Gastrocnemius medialis (tissue), 4 donors: ENCODE measurements around the gene BCL2L2. TPM values are rescaled to one million over a fixed set of nuclear protein-coding genes. Genes with fewer than 3 reads are reported as not detected.
"Not testable (repeated sequence)": the region's sequence is repeated elsewhere in the genome, so short reads cannot be mapped to it uniquely, and the experiment has no call there.

Source experiments
- ATAC-seq, 2 donors: fragments of 150-250 bp; one replicate each; pipeline ENCODE4 v1.9.1; 2016
- DNase-seq, 2 donors: peaks; one replicate each; pipeline ENCODE4 v3.0.0-alpha.2; 2019
- H3K27ac ChIP-seq, 4 donors: fragments of 200-600 bp; sonication (generic); 1 replicate in 1 of 4; 2 replicates in 3 of 4; pipeline ENCODE4 v1.5.1; 2016 to 2018; ENCODE audit warnings: mild to moderate bottlenecking in 2 of 4, moderate library complexity in 1 of 4
- H3K27me3 ChIP-seq, 3 donors: fragments of 200-600 bp; sonication (generic) in 2 of 3; 1 replicate in 1 of 3; 2 replicates in 2 of 3; pipeline versions ENCODE4 v1.5.1 to v1.6.0; 2016 to 2019; ENCODE audit warnings: mild to moderate bottlenecking in 1 of 3, moderate library complexity in 1 of 3
- H3K36me3 ChIP-seq, 2 donors: fragments of 200-600 bp; sonication (generic) in 1 of 2; one replicate each; pipeline ENCODE4 v1.5.1; 2017 to 2018
- H3K4me1 ChIP-seq, 2 donors: fragments of 200-600 bp; sonication (generic) in 1 of 2; one replicate each; pipeline ENCODE4 v1.5.1; 2016 to 2017; ENCODE audit warnings: mild to moderate bottlenecking in 2 of 2
- H3K4me3 ChIP-seq, 4 donors: fragments of 200-600 bp; sonication (generic) in 3 of 4; 1 replicate in 1 of 4; 2 replicates in 3 of 4; pipeline ENCODE4 v1.5.1; 2016 to 2019; ENCODE audit warnings: mild to moderate bottlenecking in 2 of 4
- H3K9me3 ChIP-seq, 3 donors: fragments of 200-600 bp; sonication (generic) in 2 of 3; 1 replicate in 1 of 3; 2 replicates in 2 of 3; pipeline ENCODE4 v1.5.1; 2016 to 2019
- CTCF ChIP-seq, 5 experiments: fragments of 450-650 bp in 3 of 5; fragments of 200-600 bp in 2 of 5; sonication (generic) in 2 of 5; IDR thresholded peaks in 4 of 5; conservative IDR thresholded peaks in 1 of 5; 1 replicate in 4 of 5; 2 replicates in 1 of 5; pipeline ENCODE4 v1.5.1; 2016 to 2019; ENCODE audit warnings: antibody characterized with exemption in 5 of 5, mild to moderate bottlenecking in 3 of 5, moderate library complexity in 3 of 5
- POLR2A ChIP-seq, 2 donors: fragments of 450-650 bp; IDR thresholded peaks; one replicate each; pipeline ENCODE4 v1.6.1; 2017; ENCODE audit warnings: antibody characterized with exemption in 2 of 2, mild to moderate bottlenecking in 2 of 2, moderate library complexity in 2 of 2
- in situ Hi-C, 4 donors: fragments of 200-750 bp; cut with MboI; loops; one replicate each; pipeline versions ENCODE4 v1.15.0 to v1.8.0; 2017; ENCODE audit warnings: low sequenced_read_pairs in 4 of 4
- intact Hi-C: fragments of 100-400 bp; cut with DNase I; formaldehyde crosslinking; loops from one replicate; pipeline ENCODE4 v1.15.1; 2023; ENCODE audit warnings: low total_unique reads
- total RNA-seq, 4 donors: library from RNA; depleted of rRNA; stranded (reverse); fragments of >200 nt; gene quantifications; one replicate each; pipeline versions ENCODE4 v1.1.0 to v1.2.3, GENCODE V29; 2016

The BCL2L2 gene
- total RNA-seq, 4 donors from 2014 or later: 13.4 to 24.9 (median 23.8) TPM

- no peak overlapping the region for H3K4me3 ChIP-seq
- H3K27me3 ChIP-seq: no peaks in the 10 kb centered on the region
- no peaks in the 10 kb centered on the region for H3K4me1 ChIP-seq
- no peak for DNase-seq
- in situ Hi-C loops: loop anchor here (25.0 kb wide), 2 partner anchors 163 to 688 kb away; partner anchors contain the start of genes ABHD4 (in 2 of the 4), CEBPE (in 2 of the 4), CIROP (in 2 of the 4) and DAD1 (in 2 of the 4)
- H3K9me3 ChIP-seq: no peaks in the 10 kb centered on the region
- no peak overlapping the region for H3K27ac ChIP-seq
- TF ChIP-seq POLR2A (IDR thresholded peaks at IDR 0.05) (no peak), CTCF (IDR thresholded peaks at IDR 0.05 in 4 of 5, conservative IDR thresholded peaks at IDR 0.05 in 1 of 5) (no peak)
- intact Hi-C loops: no loop called here
- no peaks in the 10 kb centered on the region for H3K36me3 ChIP-seq
- ATAC-seq: no peak
These were observed 31.2 kb upstream of the BCL2L2 start for GRCh38 chr14:23275412-23275811.

GRCh38 chr14:23277189-23277588 is 29.4 kb upstream of the BCL2L2 start:
- no peak for DNase-seq
- in situ Hi-C loops (loop anchor here (25.0 kb wide), 2 partner anchors 165 to 690 kb away; partner anchors contain the start of genes ABHD4 (in 2 of the 4), CEBPE (in 2 of the 4), CIROP (in 2 of the 4) and DAD1 (in 2 of the 4)), intact Hi-C loops (no loop called here)
- H3K4me1 ChIP-seq: no peaks in the 10 kb centered on the region
- no peak for ATAC-seq
- H3K9me3 ChIP-seq: no peaks in the 10 kb centered on the region
- no peak overlapping the region for H3K4me3 ChIP-seq
- H3K36me3 ChIP-seq: no peaks in the 10 kb centered on the region
- no peaks in the 10 kb centered on the region for H3K27me3 ChIP-seq
- no peak overlapping the region for H3K27ac ChIP-seq
- TF ChIP-seq POLR2A (IDR thresholded peaks at IDR 0.05) (no peak), CTCF (IDR thresholded peaks at IDR 0.05 in 4 of 5, conservative IDR thresholded peaks at IDR 0.05 in 1 of 5) (no peak)

- H3K36me3 ChIP-seq, ATAC-seq, H3K4me1 ChIP-seq, H3K27me3 ChIP-seq, H3K27ac ChIP-seq, H3K4me3 ChIP-seq, intact Hi-C loops, H3K9me3 ChIP-seq, DNase-seq: not testable (repeated sequence)
- in situ Hi-C loops: loop anchor here (25.0 kb wide), 2 partner anchors 166 to 691 kb away; partner anchors contain the start of genes ABHD4 (in 2 of the 4), CEBPE (in 2 of the 4), CIROP (in 2 of the 4) and DAD1 (in 2 of the 4)
These were observed 28.7 kb upstream of the BCL2L2 start for GRCh38 chr14:23277928-23278327.

- no peak for DNase-seq
- intact Hi-C loops: loop anchor here (10.0 kb wide), 1 partner anchor 356 kb away; the partner anchor contains the start of gene PRMT5
These were observed 25.4 kb upstream of the BCL2L2 start for GRCh38 chr14:23281247-23281646.

More at GRCh38 chr14:23281247-23281646, 25.4 kb upstream of the BCL2L2 start:
- H3K27me3 ChIP-seq: no peaks in the 10 kb centered on the region
- peaks cover 13 to 19% of the 10 kb centered on the region in 2 donors for H3K4me1 ChIP-seq
- no peak overlapping the region for H3K4me3 ChIP-seq
- no peak overlapping the region for H3K27ac ChIP-seq
- no peak for TF ChIP-seq CTCF (IDR thresholded peaks at IDR 0.05 in 4 of 5, conservative IDR thresholded peaks at IDR 0.05 in 1 of 5)
- no peak for TF ChIP-seq POLR2A (IDR thresholded peaks at IDR 0.05)
- in situ Hi-C loops: loop anchor here (25.0 kb wide), 2 partner anchors 169 to 694 kb away; partner anchors contain the start of genes ABHD4 (in 2 of the 4), CEBPE (in 2 of the 4), CIROP (in 2 of the 4) and DAD1 (in 2 of the 4)
- no peak for ATAC-seq
- H3K36me3 ChIP-seq: no peaks in the 10 kb centered on the region
- no peaks in the 10 kb centered on the region for H3K9me3 ChIP-seq
